Kidney tubule cell (primary cell): ENCODE results near the gene TSC22D4.

ENCODE experiments used
- DNase-seq: peaks from one replicate; pipeline ENCODE4 v3.0.0-alpha.2; 2018; ENCODE audit warnings: low spot score

TSC22D4 gene

GRCh38 chr7:100428199-100428966 lies 50.6 kb downstream of the TSC22D4 start, which contains the start of gene ZCWPW1:
Gene ZCWPW1 (minus strand): TSS chr7:100428703. CDS start chr7:100420649, 8,054 bp downstream.
- peak; percentile 97 for DNase-seq

GRCh38 chr7:100427762-100428198 lies 51.2 kb downstream of the TSC22D4 start:
- DNase-seq = no peak

GRCh38 chr7:100426516-100426915 lies 52.5 kb downstream of the TSC22D4 start:
- DNase-seq = no peak

- no peak for DNase-seq
Observed at GRCh38 chr7:100425347-100425746, 53.7 kb downstream of the TSC22D4 start.

GRCh38 chr7:100423315-100423714 lies 55.7 kb downstream of the TSC22D4 start:
- DNase-seq = no peak

DNA sequence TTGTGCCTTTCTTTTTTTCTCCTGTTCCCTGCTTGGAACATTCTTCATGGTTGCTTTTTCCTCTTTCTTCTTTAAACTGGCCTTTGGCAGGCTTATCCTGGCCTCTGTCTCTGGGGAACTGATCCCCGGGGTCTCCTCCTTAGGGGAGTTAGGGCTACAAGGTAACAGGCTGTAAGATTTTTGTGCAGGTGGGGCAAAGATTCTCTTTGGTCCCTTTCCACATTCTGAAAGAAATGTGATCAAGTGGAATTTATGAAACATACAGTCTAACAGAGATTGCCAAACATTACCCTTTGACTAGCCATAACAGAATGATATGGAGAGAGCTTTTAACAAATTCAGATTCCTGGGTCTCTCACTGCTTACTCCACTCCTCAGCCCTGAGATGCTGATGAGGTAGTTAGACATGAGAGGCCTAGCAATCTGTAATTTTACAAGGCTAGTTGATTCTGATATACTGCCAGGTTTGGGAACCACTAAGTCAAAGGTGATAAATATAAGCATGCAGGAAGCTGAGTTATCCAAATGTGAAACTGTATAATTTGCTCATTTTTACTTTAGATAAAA lies 59.3 kb downstream of the TSC22D4 start:
- DNase-seq = no peak

GRCh38 chr7:100418930-100419659 lies 59.9 kb downstream of the TSC22D4 start:
- no peak for DNase-seq
